CD4-positive, alpha-beta T cell treated with Interleukin-6 at 100 ng/mL for 8 hours (primary cell): ENCODE data around the gene NPAS1.
"Not testable (repeated sequence)": the region's sequence is repeated elsewhere in the genome, so short reads cannot be mapped to it uniquely, and the experiment has no call there.

Source experiments
- DNase-seq: peaks from one replicate; pipeline ENCODE4 v3.0.0-alpha.2; 2020; ENCODE audit warnings: mixed read lengths, low spot score

NPAS1 gene

DNA sequence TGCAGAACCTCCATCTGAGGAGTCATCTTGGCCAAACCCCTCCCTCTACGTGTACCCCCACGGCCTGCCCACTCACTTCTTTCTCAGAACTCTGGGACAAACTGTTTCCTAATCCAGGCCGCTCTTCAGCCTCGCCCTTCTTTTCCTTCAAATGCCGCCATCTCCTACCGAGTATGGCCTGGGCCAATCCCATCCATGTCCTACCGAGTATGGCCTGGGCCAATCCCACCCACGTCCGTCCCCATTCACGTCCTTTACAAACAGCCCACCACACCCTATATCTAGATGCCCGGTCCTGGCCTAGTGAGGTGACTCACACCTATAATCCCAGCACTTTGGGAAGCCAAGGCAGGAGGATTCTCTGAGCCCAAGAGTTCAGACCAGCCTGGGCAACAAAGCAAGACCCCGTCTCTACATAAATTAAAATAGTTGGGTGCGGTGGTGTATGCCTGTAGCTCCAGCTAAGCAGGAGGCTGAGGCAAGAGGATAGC, 27.7 kb downstream of the NPAS1 start:
- no peak for DNase-seq

DNA sequence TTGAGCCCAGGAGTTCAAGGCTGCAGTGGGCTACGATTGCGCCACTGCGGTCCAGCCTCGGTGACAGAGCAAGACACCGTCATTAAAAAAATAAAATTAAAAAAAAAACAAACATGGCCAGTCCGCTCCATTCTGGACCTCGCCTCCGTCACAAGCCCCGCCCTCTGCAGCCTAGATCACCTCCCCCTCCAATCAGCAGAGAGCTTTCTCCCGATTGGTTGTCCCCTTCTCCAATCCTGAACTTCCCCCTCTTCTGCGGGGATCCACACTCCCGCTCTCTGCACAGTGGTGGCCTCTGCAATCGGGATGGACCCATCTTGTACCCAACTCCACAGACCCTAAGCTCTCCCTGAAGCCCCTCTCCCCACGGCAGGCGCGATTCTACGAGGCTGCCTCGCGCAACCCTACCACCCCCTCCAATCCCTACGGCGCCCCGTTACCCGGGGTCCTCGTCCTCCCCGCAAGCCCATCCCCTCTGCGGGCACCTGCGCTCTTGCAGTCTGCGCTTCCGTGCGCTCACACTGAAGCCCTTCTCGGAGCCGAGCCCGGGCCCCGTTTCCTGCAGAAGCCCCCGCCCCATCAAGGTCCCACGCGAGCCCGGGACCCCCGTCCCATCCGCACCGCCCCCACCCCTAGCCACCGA, 28.2 kb downstream of the NPAS1 start:
- peak; percentile 69 for DNase-seq

DNA sequence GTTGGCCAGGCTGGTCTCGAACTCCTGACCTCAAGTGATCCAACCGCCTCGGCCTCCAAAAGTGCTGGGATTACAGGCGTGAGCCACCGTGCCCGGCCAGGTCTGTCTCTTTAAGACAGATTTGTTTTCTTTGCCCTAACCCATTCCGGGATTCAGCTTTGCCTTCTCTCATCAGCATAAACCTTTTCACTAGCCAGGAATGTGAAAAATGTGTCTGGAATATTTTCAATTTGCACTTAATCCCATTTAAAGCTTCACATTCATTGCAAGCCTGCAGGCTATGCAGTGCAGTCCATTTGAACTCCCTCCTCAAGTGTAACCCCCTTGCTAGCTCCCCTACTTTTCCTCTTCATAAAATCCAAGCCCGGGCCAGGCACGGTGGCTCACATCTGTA, 29.7 kb downstream of the NPAS1 start:
- no peak for DNase-seq

DNA sequence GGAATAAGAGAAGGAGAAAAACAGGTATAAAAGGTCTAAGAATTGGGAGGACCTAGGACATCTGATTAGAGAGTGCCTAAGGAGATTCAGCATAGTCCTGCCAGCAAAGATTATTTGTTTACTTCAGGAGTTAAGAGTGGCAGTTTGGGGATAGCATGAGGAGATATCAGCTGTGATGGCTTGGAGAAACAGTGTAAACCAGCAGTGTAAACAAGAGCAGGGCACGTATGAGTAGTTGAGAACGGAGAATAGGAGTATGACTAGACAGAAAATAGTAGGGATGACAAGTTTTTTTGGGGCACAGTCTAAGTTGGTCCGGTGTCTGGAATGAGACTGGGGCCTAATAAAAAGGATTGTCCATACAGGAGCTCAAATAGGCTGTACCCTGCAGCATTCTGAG, 30.9 kb downstream of the NPAS1 start:
- DNase-seq, result not testable (repeated sequence)

DNA sequence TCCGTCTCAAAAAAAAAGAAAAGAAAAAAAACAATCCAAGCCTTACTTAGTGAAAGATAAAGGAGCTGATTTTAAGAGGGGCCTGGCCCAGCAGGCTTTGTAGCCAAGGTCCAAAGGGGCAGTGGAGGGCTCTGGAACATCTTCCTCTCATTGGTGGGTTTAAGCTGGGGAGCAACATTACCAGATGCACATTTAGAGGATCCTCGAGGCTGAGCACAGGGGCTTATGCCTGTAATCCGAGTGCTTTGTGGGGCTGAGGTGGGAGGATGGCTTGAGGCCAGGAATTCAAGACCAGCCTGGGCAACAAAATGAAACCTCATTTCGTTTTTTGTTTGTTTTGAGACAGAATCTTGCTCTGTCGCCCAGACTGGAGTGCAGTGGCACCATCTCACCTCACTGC, 36.8 kb downstream of the NPAS1 start:
- no peak for DNase-seq

DNA sequence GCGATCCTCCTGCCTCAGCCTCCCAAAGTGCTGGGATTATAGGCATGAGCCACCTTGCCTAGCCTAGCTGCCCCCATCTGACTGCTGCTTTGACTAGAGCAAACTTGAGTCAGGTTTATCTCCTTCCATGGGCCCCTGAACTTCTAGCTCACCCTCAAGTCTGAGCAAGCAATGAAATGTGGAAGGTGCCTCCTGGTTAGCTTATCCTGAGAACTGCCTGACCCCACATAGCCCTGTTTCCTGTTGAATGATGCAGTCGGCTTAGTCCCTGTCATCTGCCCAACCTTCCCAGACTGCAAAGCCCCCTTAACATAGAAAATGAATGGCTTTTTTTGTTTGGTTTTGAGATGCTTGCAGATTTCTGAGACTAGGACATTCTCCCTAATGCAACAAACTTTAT, 37.7 kb downstream of the NPAS1 start:
- no peak for DNase-seq

DNA sequence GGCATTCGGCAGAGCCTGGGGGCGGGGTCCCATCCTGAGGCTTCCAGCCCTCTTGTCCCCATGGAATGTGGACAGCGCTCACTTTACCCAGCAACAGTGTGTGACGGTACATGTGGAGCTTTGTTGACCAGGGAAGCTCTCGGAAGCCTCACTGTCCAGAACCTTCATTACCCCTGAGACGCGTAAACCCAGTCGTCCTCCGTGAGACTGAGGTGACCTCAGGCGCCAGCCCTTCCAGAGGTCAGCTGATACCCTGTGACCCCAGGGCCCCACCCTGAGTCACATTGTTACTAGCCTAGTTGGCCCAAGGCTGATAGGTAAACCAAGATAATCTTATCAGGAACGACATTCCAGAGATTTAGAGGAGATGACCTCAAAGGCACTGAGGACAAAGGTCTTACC, 39.0 kb downstream of the NPAS1 start:
- no peak for DNase-seq

DNA sequence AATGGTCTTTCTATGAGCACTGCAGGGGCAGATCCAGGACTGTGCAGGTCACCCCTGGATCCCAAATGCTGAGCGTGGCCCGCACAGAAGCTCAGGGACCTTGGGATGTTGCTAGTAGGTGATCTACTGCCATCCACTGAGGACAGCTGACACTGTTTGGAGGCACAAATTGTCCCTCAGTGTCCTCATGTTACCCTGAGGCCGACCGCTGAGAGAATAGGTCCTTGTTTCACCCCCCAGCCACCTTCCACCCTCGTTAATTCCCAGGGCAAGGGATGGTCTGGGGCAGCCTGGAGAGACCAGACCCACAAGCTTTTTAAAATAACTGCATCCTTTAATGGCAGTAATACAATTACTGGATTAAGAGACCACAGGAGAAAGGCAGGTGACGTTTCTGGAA, 44.2 kb downstream of the NPAS1 start:
- DNase-seq, result no peak

DNA sequence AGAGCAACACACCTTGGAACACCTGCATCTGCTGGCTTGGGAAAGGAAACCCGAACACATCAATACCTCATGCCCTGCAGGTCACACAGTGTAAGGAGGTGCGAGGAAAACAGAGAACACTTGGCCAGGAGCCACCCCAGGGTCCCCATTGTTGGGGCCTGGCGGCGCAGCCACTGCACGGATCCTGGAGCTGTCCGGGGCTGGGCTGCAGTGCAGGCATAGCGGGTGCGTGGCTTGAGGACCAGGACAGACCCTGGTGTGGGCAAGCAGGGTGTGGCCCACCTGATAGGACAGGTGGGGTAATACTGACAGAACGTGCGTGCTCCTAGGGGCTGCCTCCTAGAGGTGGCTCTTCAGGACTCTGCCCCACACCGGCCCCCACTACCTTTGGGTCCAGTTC, 45.6 kb downstream of the NPAS1 start:
- no peak for DNase-seq

DNA sequence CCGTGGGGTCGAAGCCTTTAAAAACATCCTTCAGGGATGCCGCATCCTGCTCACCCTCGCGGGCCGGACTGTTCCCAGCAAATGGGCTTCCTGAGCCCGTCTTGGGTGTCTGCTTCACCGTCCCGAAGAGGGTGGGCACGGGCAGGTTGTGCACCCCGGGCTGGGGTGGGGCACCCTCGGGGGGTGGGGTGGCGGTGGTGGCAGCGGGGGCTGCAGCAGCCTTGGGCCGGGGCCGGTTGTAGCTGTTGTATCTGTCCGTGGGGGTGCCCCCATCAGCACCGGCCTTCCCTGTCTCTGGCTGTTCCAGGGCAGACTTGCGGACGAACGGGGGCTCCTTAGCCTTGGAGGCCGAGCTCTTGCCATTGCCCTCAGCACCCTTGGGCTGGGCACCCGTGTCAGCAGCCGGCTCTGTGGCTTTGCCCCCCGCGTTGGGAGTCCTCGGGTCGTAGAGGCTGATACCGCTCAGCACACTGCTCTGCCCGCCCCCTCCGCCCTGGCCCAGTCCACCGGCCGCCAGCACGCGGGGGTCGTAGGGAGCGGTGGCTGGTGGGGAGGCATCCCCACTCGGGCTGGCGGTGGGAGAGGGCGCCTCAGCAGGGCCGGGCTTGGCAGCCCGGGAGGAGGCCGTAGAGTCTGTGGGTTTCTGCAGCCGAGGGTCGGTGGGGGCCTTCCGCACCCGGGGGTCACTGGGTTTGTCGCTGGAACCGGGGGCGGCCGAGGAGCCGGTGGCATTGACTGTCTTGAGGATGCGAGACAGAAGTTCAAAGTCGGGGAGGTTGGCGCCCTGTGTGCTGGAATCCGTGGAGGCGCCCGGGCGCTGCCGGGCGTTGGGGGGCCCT, 47.0 kb downstream of the NPAS1 start:
- no peak for DNase-seq

DNA sequence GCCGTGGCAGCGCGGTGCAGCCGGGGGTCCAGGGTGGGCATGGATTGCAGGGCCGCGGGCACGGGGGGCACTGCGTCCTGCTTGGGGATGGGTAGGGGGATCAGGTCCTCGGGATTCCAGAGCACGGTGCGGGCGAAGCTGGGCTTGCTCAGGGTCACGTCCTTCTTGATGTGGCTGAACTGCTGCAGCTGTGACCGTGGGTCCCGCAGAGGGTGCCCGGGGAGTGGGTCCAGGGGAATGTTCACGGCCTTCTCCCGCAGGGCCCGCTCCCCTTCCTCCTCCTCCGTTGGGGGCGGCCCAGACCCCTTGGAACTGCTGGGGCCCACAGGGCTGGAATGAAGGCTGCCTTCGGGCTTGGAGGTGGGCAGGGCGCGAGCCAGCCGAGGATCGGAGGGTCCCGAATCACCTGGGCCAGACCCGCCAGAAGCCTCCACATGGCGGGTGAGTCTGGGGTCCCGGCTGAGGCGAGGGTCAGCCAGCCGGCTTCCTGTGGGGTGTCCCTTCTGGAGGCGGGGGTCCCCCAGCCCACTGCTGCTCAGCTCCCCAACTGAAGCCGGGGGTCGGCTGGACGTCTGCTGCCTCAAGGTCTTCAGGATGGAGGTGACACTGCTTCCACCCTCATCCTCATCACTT, 47.7 kb downstream of the NPAS1 start:
- DNase-seq, result no peak

DNA sequence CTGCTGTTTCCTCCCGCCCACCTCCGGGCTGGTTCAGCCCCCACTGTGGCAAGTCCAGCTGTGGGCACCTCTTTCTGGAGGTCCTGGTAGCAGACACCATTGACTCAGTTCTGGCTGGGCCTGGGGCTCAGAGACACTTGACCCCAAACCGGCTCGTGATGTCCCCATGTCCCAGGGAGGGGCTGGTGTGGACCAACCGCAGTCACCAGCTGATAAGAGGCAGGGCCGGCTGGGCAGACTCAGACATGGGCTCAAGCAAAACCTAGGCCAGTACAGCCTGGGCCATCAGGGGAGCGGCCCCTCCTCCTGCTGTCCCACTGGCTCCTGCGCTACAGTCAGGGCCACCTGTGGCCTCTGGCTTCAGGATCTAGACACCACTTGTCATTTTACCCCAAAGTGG, 48.6 kb downstream of the NPAS1 start:
- no peak for DNase-seq

DNA sequence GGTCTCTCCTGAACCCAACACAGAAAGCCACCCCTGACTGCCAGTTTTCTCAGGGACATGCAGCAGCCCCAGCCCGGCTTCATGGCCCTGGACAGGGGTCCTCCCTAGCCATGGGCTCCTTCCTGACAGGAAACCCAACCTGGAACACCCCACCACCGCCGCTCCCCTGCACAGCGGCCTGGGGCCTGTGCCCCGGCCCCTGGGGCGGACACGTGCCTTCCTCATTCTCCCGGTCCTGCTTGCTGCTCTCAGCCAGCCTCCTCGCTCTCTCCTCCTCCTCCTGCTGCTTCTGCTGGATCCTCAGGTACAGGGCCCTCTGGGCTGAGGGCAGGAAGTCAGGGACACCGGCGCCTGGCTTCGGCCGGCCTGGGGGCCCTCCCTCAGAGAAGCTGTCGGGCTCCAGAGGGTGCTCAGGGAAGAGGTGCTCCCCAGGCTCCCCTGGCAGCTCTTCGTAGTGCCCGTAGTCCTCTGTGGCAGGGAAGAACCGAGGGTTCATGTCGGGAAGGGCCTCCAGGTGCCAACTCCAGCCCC, 49.3 kb downstream of the NPAS1 start:
- no peak for DNase-seq

DNA sequence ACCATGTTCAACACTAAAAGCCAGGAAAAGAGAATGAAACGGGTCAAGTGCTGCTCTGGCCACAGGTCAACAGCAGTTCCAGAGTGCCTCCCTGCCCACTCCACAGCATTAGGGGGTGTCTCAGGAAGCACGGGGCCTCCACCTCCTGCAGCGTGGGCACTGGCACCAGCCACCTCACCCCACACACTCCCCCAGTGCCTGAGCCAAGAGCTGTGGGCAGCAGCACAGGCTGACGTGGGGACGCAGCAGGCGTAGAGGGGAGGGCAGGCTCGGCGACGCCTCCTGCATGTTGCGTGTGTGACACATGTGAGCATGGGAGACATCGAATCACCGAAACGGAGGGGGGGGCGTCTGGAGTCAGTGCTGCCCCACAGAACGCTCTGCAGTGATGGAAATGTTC, 50.2 kb downstream of the NPAS1 start:
- DNase-seq, result no peak

DNA sequence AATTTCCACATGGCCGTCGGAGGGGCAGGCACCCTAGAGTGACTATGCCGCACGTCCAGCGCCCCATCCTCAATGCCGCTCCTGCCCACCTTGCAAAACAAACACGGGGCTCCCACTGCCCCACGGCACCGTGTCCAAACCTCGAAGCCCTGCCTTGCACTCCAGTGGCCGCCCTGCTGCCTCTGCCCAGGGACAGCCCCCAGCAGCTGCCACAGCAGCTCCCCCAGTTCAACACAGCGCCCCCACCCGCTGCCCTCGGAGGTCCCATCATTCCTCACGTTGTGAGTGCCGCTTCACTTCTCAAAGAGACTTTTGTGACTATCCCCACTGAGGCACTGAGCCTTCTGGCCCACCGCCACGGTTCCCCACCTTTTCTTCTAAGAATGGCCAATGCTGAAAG, 51.1 kb downstream of the NPAS1 start:
- no peak for DNase-seq

DNA sequence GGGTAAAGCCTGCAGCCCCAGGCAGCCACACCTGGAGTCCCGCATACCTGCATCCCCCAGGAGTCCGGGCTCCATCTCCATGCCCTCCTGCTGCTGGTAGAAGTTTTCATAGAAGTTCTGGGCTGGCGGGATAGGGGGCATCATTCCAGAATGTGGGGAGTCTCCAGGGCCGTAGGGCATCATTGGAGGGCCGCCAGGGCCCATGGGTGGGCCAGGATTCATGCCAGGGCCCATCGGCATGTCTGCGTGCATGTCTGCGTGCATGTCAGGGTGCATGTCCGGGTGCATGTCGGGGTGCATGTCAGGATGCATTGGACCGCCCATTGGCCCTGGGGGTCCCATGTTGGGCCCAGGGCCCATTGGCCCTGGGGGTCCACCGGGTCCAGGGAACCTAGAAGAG, 52.1 kb downstream of the NPAS1 start:
- DNase-seq, result no peak

DNA sequence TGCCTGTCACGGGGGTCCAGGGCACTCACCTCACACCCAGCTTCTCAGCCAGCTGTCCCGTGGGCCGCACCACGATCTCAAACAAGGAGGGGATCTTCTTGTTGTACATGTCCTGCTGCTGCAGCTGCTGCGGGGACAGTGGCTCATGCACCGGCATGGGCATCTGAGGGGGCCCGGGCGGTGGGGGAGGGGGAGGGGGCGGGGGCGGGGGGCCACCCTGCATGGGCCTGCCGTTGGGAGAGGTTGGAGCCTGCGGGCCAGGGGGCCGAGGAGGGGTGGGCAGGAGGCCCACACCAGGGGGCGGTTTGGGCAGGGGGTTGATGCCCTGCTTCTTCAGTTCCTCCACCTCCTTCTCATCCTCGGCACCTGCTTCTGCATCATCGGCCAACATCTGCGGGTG, 52.7 kb downstream of the NPAS1 start:
- DNase-seq, result no peak

DNA sequence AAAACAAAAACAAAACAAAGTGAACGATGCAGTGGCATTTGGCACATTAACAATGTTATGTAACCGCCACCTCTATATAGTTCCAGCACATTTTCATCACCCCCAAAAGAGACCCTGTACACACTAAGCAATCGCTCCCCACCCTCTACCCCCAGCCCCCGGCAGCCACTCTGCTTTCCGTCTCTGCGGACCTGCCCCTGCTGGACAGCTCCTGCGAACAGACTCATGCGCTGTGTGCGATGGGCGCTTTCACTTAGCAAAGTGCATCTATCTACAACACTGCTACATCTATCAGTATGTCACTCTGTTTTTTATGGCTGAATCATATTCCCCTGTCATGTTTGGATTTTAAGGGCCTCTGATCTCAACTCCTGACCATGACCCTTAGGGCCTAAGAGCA, 53.9 kb downstream of the NPAS1 start:
- DNase-seq, result no peak

DNA sequence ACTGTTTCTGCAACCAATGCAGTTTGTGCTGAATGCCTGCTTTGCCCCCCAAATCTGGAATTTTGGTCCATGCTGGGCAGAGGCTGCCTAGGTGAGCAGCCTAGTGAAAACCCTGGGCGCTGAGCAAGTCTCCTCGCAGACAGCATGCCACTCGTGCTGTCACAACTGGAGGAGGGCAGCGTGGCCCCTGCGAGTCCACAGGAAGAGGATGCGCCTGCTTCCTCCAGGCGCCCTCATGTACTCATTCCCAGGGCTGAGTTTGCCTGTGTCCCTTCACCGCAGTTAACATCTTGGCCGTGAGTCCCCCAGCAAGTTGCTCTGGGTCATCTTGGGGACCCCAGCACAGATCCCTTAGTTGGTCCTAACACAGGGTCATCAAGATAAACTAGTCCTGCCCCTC, 55.0 kb downstream of the NPAS1 start:
- DNase-seq, result no peak

DNA sequence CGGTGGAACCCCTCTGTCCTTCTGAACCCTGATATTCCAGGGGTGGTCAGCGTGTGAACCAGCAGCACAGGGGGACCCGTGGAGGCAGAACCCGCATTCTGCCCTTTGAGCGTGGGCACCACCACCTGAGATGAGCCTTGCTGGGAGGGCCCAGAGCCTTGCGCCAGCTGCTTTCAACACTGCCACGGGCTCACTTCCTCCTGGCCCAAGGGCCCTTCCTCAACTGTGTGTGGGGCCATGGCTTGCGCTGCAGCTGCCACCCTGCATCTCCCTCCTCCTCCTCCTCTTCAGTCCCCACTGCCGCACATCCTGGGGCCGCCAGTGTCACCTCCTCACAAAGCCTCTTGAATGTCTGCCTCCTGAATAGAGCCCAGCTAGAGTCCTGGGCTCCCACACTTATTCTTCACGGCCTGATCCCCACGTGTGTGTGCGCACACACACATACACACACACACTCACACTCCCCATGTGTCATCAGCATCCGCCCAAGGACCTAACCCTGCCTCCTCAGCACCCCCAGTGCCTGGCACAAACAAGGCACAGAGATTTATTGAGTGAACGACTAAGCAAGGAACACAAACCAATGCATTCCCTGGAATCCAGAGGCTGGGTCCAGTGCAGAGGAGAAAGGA, 55.7 kb downstream of the NPAS1 start:
- no peak for DNase-seq

DNA sequence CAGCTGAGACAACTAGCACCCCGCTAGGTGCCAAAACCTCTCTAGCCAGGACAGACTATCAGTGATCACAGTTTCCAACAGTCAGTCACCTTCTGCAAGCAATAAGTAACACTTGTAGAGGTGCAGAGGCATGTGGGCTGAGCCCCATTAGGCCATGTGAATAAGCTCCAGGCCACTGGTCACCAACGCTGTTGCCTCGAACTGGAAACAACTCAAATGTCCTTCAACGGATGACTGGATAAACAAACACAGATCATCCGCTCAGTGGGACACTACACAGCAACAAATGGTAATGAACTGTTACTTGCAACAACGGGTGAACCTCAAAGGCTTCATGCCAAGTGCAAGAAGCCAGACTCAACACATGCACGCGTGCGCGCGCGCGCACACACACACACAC, 56.3 kb downstream of the NPAS1 start:
- DNase-seq, result no peak

DNA sequence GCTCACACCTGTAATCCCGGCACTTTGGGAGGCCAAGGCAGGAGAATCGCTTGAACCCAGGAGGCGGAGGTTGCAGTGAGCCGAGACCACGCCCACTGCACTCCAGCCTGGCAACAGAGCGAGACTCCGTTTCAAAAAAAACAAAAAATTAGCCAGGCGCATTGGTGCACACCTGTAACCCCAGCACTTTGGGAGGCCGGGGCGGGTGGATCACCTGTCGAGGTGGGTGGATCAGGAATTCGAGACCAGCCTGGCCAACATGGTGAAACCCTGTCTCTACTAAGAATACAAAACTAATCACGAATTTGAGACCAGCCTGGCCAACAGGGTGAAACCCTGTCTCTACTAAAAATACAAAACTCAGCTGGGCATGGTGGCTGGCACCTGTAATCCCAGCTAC, 58.7 kb downstream of the NPAS1 start:
- not testable (repeated sequence) for DNase-seq

DNA sequence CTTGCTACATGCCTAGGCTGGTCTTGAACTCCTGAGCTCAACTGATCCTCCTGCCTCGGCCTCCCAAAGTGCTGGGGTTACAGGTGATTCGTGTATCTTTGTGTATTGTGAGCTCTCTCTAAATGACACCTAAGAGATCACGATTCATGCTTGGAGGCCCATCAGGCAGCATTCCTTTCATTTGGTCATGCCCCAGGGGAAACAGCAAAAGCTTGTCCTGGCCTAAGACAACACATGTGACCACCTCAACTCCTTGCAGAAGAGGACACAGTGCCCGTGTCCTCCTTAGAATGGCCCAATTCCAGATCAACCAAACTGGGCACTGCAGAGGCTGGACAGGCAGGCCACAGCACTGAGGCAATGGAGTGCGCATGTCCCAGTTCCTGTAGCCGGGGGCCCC, 61.5 kb downstream of the NPAS1 start:
- DNase-seq, result no peak
